Measurements from ENCODE around the gene AIM2.
"Not testable (repeated sequence)": the region's sequence is repeated elsewhere in the genome, so short reads cannot be mapped to it uniquely, and the experiment has no call there.

The AIM2 gene

GRCh38 chr1:159079525-159079924 lies 3.0 kb upstream of the AIM2 start:
- no peak for DNase-seq (ENCODE audit: low spot score)

GRCh38 chr1:159077120-159077961 lies 775 bp upstream of the AIM2 start:
- no peak for DNase-seq (ENCODE audit: low spot score)

- DNase-seq (ENCODE audit: low spot score): peak; percentile 60
Observed at GRCh38 chr1:159071970-159072582, 4.5 kb downstream of the AIM2 start.

- no peak for DNase-seq (ENCODE audit: low spot score)
Observed at GRCh38 chr1:159068886-159069285, 7.7 kb downstream of the AIM2 start.

GRCh38 chr1:159067699-159068621 lies 8.6 kb downstream of the AIM2 start:
- DNase-seq (ENCODE audit: low spot score): no peak

GRCh38 chr1:159066108-159066507 lies 10.5 kb downstream of the AIM2 start:
- DNase-seq (ENCODE audit: low spot score): no peak

GRCh38 chr1:159065106-159065505 lies 11.5 kb downstream of the AIM2 start:
- DNase-seq (ENCODE audit: low spot score): no peak

GRCh38 chr1:159058751-159059150 lies 17.8 kb downstream of the AIM2 start:
- no peak for DNase-seq (ENCODE audit: low spot score)

GRCh38 chr1:159056069-159056698 lies 20.4 kb downstream of the AIM2 start:
- no peak for DNase-seq (ENCODE audit: low spot score)

GRCh38 chr1:159055181-159055641 lies 21.4 kb downstream of the AIM2 start:
- DNase-seq (ENCODE audit: low spot score): no peak

- no peak for DNase-seq (ENCODE audit: low spot score)
Observed at GRCh38 chr1:159054427-159054826, 22.1 kb downstream of the AIM2 start.

- no peak for DNase-seq (ENCODE audit: low spot score)
Observed at GRCh38 chr1:159051436-159051835, 25.1 kb downstream of the AIM2 start.

GRCh38 chr1:159046486-159046885 lies 30.1 kb downstream of the AIM2 start:
- not testable (repeated sequence) for DNase-seq (ENCODE audit: low spot score)

- DNase-seq (ENCODE audit: low spot score): no peak
Observed at GRCh38 chr1:159040893-159041724, 35.5 kb downstream of the AIM2 start.

GRCh38 chr1:159040206-159040605 lies 36.4 kb downstream of the AIM2 start:
- peak; percentile 46 for DNase-seq (ENCODE audit: low spot score)

GRCh38 chr1:159030877-159031447 lies 45.6 kb downstream of the AIM2 start:
- no peak for DNase-seq (ENCODE audit: low spot score)

GRCh38 chr1:159030311-159030710 lies 46.3 kb downstream of the AIM2 start:
- no peak for DNase-seq (ENCODE audit: low spot score)

- DNase-seq (ENCODE audit: low spot score): not testable (repeated sequence)
Observed at GRCh38 chr1:159026841-159027240, 49.7 kb downstream of the AIM2 start.

- no peak for DNase-seq (ENCODE audit: low spot score)
Observed at GRCh38 chr1:159025043-159025442, 51.5 kb downstream of the AIM2 start.

GRCh38 chr1:159023723-159024122 lies 52.8 kb downstream of the AIM2 start:
- DNase-seq (ENCODE audit: low spot score): no peak

Data from AG08396 (cell line).